ENCODE data around the gene CA9.

CA9 gene

DNA sequence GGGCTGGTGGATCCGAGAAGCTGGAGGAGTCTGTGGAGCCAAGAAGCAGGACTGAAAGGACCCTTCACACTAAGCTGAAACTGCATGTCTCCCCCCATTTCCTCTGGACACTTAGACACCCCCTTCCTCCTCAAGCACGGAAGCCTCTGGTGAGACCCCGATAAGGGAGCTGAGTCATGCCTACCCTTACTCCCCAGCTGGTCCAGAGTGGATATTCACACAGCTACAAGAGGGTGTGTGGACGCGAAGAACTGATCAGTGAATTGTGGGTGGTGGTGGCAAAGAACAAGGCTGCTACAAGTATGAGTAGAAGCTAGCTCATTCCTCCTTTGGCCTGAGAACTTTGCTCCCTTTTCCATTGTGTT lies 53.9 kb downstream of the CA9 start:
- no peak for ATAC-seq
- Mint-ChIP-seq H3K9me3 (no peaks in the 10 kb centered on the region), H3K4me3 (no peak overlapping the region), H3K36me3 (peaks cover 26% of the 10 kb centered on the region), H3K4me1 (peaks cover 3% of the 10 kb centered on the region), H3K27ac (no peak overlapping the region), H3K27me3 (no peaks in the 10 kb centered on the region)

DNA sequence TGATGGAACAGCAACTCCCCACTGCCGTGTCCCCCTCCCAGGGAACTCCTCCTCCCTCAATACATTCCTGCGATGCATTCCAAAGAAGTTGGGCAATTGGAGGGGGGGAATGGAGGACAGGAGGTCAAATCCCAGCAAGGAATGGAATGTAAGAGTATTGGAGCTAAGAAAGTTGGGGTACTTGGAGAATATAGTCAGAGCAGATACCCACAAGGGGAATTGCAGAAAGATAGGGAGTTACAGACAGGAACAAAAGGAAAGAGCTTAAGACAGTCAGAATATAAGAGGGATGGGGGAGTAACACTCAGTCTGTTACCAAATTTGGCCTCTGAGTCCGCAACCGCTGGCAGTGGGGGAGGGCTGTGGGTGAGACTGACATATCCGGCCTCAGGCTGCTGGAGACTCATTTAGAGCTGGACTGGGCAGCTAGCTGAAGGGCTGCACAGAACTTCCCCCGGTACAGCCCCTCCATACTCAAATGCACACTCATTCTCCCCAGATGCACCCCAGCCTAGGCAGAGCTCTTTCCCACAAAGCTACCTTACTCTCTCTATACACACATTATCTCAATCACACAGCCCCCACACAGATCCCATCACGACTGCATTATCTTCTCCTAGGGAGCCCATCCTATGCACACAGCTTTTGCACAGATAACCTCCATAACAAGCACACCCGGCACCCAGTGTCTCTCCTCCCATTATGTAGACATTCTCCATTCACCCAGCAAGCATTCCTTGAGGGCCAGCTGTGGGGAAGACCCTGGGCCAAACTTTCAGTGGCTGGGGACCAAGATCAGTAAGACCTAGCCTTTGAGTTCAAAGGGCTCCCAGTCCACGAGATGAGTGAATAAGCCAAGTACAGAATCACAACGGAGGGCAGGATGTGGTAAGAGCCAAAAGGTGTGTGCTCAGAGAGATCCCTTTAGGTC lies 54.6 kb downstream of the CA9 start:
- Mint-ChIP-seq H3K4me1 (peaks cover 10% of the 10 kb centered on the region), H3K27ac (no peak overlapping the region), H3K27me3 (no peaks in the 10 kb centered on the region), H3K36me3 (peaks cover 24% of the 10 kb centered on the region), H3K9me3 (no peaks in the 10 kb centered on the region), H3K4me3 (no peak overlapping the region)
- ATAC-seq, result no peak

DNA sequence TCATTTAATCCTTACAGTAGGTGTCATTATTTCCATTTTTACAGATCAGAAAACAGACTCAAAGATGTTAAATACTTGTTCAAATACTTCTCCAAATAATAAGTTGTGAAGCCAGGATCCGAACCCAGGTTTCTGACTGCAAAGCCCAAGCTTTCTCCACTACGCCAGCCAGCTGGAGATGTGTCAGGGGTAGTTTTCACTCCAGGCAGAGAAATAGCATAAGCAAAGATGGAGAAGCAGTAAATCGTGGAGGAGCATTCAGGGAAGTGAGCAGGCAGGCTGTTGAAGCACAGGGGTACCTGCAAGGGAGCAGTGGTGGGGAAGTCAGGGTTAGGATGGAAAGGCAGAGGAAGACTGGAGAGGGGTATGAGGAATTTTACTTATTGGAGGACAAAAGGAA lies 55.4 kb downstream of the CA9 start:
- no peak overlapping the region for H3K27ac Mint-ChIP-seq

DNA sequence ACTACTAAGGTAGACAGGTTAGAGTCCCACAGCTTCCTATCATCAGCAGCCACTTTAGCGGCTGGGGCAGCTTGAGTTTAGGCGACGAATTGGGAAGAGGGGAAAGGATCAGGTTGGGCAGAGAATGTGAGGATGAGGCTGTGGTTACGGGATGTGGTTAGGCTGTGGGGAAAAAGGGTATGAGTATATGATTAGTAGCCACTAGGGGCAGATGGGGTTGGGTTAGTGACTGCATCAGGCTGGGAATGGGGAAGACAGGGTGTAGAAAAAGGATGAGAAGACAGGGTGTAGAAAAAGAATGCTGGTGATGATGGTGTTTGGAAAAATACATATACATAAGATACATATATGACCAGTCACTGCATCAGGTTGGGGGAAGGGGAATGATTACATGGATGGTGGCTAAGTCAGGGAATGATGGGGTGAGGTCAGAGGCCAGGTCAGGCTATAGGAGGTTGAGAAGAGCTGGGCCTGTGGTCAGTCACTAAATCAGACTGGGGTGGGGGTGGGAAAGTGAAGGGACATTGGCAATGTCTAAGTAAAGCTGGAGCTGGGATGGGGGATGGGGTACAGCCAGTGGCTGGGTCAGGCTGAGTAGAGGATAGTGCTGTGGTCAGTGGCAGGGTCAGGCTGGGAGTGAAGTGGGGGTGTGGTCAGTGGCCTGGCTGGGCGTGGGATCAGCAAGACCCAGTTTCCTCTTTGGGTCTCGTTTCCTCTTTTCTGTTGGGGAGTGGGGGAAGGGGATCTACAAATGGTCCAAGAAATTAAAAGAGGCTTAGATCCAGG lies 56.2 kb downstream of the CA9 start:
- peaks cover 18% of the 10 kb centered on the region for H3K36me3 Mint-ChIP-seq
- no peak for ATAC-seq
- H3K27me3 Mint-ChIP-seq, result no peaks in the 10 kb centered on the region
- no peaks in the 10 kb centered on the region for H3K9me3 Mint-ChIP-seq
- no peak overlapping the region for H3K4me3 Mint-ChIP-seq
- H3K27ac Mint-ChIP-seq, result no peak overlapping the region
- H3K4me1 Mint-ChIP-seq, result peaks cover 10% of the 10 kb centered on the region

More for the DNA sequence above, 55.4 kb downstream of the CA9 start:
- Mint-ChIP-seq H3K27me3 (no peaks in the 10 kb centered on the region), H3K9me3 (no peaks in the 10 kb centered on the region), H3K36me3 (peaks cover 24% of the 10 kb centered on the region), H3K4me1 (peaks cover 10% of the 10 kb centered on the region), H3K4me3 (no peak overlapping the region)
- ATAC-seq, result no peak

DNA sequence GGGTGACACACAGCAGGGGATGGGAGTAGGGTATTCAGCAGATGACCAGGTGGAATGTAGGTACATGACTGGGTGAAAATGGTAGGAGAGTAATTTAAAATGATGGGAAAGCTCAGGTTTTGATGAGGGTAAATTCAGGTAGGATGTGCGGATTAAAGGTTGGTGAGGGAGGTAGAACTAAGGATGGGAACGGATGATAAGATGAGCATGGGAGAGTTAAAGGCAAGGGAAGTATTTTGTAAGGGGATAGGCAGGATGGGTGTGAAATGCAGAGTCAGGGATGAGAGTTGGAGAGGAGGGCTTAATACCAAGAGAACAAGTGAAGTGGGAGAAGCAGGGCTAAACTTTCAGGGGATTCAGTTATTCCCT lies 56.7 kb downstream of the CA9 start:
- peaks cover 20% of the 10 kb centered on the region for H3K36me3 Mint-ChIP-seq
- ATAC-seq, result no peak

More for the DNA sequence above, 56.7 kb downstream of the CA9 start:
- Mint-ChIP-seq H3K27me3 (no peaks in the 10 kb centered on the region), H3K27ac (no peak overlapping the region), H3K4me1 (peaks cover 15% of the 10 kb centered on the region), H3K9me3 (no peaks in the 10 kb centered on the region), H3K4me3 (no peak overlapping the region)

All from stimulated activated memory B cell treated with anti-CD40 and anti-IgM and Interleukin-4, amounts not matched to agents 10 μg/mL and 1 μg/mL and 100 μg/mL, for 72 hours (primary cell).